Hepatocyte (in vitro differentiated cells): ENCODE data around the gene FDXACB1. TPM values are rescaled to one million over a fixed set of nuclear protein-coding genes. Genes with fewer than 3 reads are reported as not detected.

Source experiments
- DNase-seq: peaks from one replicate; pipeline ENCODE4 v3.0.0-alpha.2; 2016; ENCODE audit warnings: low spot score
- H2AFZ ChIP-seq: fragments of 200-600 bp; sonication (generic); 2 replicates; pipeline ENCODE4 v1.6.0; 2016; ENCODE audit warnings: antibody characterized with exemption, mild to moderate bottlenecking
- H3K27ac ChIP-seq: fragments of 200-600 bp; sonication (generic); 2 replicates; pipeline ENCODE4 v1.5.1; 2016; ENCODE audit warnings: mild to moderate bottlenecking
- H3K27me3 ChIP-seq: fragments of 200-600 bp; sonication (generic); 2 replicates; pipeline ENCODE4 v1.6.1; 2016
- H3K36me3 ChIP-seq: fragments of 200-600 bp; sonication (generic); replicated peaks from 2 replicates; pipeline ENCODE4 v1.5.1; 2016; ENCODE audit warnings: low read depth; ENCODE audit not compliant: insufficient read depth
- H3K4me1 ChIP-seq: fragments of 200-600 bp; sonication (generic); 2 replicates; pipeline ENCODE4 v1.5.1; 2016; ENCODE audit warnings: mild to moderate bottlenecking, moderate library complexity; ENCODE audit not compliant: insufficient read depth
- H3K4me2 ChIP-seq: fragments of 200-600 bp; sonication (generic); 2 replicates; pipeline ENCODE4 v1.6.0; 2016
- H3K4me3 ChIP-seq: fragments of 200-600 bp; sonication (generic); 2 replicates; pipeline ENCODE4 v1.5.1; 2016; ENCODE audit warnings: mild to moderate bottlenecking
- H3K79me2 ChIP-seq: fragments of 200-600 bp; sonication (generic); 2 replicates; pipeline ENCODE4 v1.6.0; 2017; ENCODE audit warnings: mild to moderate bottlenecking
- H3K9me2 ChIP-seq: fragments of 200-600 bp; sonication (generic); replicated peaks from 2 replicates; pipeline ENCODE4 v1.6.0; 2017; ENCODE audit warnings: mild to moderate bottlenecking; ENCODE audit not compliant: insufficient read depth
- H3K9me3 ChIP-seq: fragments of 200-600 bp; sonication (generic); 2 replicates; pipeline ENCODE4 v1.5.1; 2016; ENCODE audit warnings: low read depth, mild to moderate bottlenecking
- H4K20me1 ChIP-seq: fragments of 200-600 bp; sonication (generic); 2 replicates; pipeline ENCODE4 v1.6.0; 2016; ENCODE audit warnings: mild to moderate bottlenecking; ENCODE audit not compliant: insufficient read depth, poor library complexity, severe bottlenecking
- EZH2 ChIP-seq: fragments of 200-600 bp; sonication (generic); IDR thresholded peaks from 2 replicates; pipeline ENCODE4 v1.6.1; 2016; ENCODE audit warnings: antibody characterized with exemption, mild to moderate bottlenecking, borderline replicate concordance
- EZH2phosphoT487 ChIP-seq: fragments of 200-600 bp; sonication (generic); IDR thresholded peaks from one replicate; pipeline ENCODE4 v1.6.1; 2018; ENCODE audit warnings: antibody characterized with exemption, mild to moderate bottlenecking, low read depth, moderate library complexity; ENCODE audit not compliant: unreplicated experiment, severe bottlenecking
- WGBS: methylation state at CpG from one replicate; pipeline ENCODE4 v1.1.6; 2016; ENCODE audit warnings: low lambda C conversion rate; ENCODE audit errors: missing lambda C conversion rate; 5-methylcytosine and 5-hydroxymethylcytosine counted together
- polyA plus RNA-seq: library from polyadenylated mRNA; unstranded; fragments of >200 nt; fragmentation: Nextera tagmentation; extraction: Ambion mirVana; gene quantifications from 2 replicates; pipeline ENCODE4 v1.2.1, GENCODE V29; 2016
- total RNA-seq: library from RNA; depleted of rRNA; stranded (reverse); fragments of >200 nt; gene quantifications from 2 replicates; pipeline ENCODE4 v1.2.3, GENCODE V29; 2014
- TF ChIP-seq, protein P1 (sequence below): fragments of 200-600 bp; sonication (generic); IDR thresholded peaks from 2 replicates; pipeline ENCODE4 v1.5.1; 2016; ENCODE audit warnings: antibody characterized with exemption, mild to moderate bottlenecking; ENCODE audit not compliant: poor library complexity

Gene FDXACB1
- total and polyA plus RNA-seq, 2 experiments from 2014 or later = 0.64 to 2.3 TPM

DNA sequence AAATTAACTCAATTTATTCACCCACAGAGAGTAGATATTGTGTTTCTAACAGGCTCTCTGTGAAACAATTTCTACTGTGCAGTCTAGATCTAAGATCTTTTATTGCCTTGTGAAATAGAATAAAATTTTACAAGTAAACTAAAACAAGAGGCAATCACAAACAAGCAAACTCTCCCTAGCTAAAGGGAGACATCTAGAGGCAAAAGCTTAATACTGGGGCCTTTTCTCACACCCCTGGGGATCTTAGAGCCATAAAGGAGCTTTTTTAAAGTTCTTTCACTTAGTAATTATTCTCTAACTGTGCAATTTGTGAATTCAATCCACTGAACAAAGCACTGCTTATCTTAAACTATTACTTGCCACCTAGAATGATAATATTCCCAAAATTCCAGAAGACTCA lies 27.3 kb downstream of the FDXACB1 start:
- Histone ChIP-seq H3K4me1 (no peaks in the 10 kb centered on the region), H3K9me2 (no peaks in the 10 kb centered on the region), H4K20me1 (no peaks in the 10 kb centered on the region), H3K9me3 (no peaks in the 10 kb centered on the region), H3K4me2 (no peak overlapping the region), H3K36me3 (no peaks in the 10 kb centered on the region), H3K4me3 (no peak overlapping the region), H3K27ac (no peak overlapping the region), H3K27me3 (no peaks in the 10 kb centered on the region), H3K79me2 (no peaks in the 10 kb centered on the region), H2AFZ (no peak overlapping the region)
- peak; percentile 14 for DNase-seq
- TF ChIP-seq EZH2phosphoT487 (no peak), EZH2 (no peak)
- TF ChIP-seq, protein P1, sequence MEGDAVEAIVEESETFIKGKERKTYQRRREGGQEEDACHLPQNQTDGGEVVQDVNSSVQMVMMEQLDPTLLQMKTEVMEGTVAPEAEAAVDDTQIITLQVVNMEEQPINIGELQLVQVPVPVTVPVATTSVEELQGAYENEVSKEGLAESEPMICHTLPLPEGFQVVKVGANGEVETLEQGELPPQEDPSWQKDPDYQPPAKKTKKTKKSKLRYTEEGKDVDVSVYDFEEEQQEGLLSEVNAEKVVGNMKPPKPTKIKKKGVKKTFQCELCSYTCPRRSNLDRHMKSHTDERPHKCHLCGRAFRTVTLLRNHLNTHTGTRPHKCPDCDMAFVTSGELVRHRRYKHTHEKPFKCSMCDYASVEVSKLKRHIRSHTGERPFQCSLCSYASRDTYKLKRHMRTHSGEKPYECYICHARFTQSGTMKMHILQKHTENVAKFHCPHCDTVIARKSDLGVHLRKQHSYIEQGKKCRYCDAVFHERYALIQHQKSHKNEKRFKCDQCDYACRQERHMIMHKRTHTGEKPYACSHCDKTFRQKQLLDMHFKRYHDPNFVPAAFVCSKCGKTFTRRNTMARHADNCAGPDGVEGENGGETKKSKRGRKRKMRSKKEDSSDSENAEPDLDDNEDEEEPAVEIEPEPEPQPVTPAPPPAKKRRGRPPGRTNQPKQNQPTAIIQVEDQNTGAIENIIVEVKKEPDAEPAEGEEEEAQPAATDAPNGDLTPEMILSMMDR = peak; percentile 48

DNA sequence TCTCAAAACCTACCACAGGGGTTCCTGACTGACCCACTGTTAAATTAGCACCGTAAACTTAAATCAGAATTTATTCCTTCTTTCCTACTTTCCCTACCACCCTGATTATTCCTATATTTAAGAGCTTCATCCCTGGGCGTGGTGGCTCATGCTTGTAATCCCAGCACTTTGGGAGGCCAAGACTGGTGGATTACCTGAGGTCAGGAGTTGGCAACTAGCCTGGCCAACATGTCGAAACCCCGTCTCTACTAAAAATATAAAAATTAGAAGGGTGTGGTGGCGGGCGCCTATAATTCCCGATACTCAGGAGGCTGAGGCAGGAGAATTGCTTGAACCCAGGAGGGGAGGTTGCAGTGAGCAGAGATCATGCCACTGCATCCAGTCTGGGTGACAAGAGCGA lies 27.9 kb downstream of the FDXACB1 start:
- TF ChIP-seq EZH2 (no peak), EZH2phosphoT487 (no peak)
- TF ChIP-seq, protein P1 = no peak
- no peak overlapping the region for H3K27ac ChIP-seq
- no peaks in the 10 kb centered on the region for H3K27me3 ChIP-seq
- no peaks in the 10 kb centered on the region for H3K79me2 ChIP-seq
- H3K9me3 ChIP-seq = no peaks in the 10 kb centered on the region
- no peaks in the 10 kb centered on the region for H3K4me1 ChIP-seq
- 97% methylated on average over 8 of the region's 8 CpGs for WGBS
- H3K9me2 ChIP-seq = no peaks in the 10 kb centered on the region
- H4K20me1 ChIP-seq = no peaks in the 10 kb centered on the region
- no peak overlapping the region for H3K4me2 ChIP-seq
- no peak for DNase-seq
- no peak overlapping the region for H2AFZ ChIP-seq
- H3K4me3 ChIP-seq = no peak overlapping the region
- H3K36me3 ChIP-seq = no peaks in the 10 kb centered on the region

DNA sequence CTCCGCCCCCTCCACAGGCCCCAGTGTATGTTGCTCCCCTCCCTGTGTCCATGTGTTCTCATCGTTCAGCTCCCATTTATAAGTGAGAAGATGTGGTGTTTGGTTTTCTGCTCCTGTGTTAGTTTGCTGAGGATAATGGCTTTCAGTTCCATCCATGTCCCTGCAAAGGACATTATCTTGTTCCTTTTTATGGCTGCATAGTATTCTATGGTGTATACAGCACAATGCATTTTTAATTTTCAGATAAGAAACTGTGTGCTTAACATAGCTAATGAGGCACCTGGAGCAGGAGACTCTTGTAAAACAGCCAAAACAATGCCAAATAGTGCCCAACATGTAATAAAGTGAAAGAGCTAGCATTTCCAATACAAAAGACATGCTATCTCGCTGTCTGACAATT lies 29.3 kb downstream of the FDXACB1 start:
- no peak overlapping the region for H3K4me3 ChIP-seq
- no peak overlapping the region for H2AFZ ChIP-seq
- no peaks in the 10 kb centered on the region for H3K9me3 ChIP-seq
- no peaks in the 10 kb centered on the region for H3K27me3 ChIP-seq
- no peak for DNase-seq
- no peaks in the 10 kb centered on the region for H4K20me1 ChIP-seq
- no peaks in the 10 kb centered on the region for H3K9me2 ChIP-seq
- TF ChIP-seq EZH2 = no peak
- TF ChIP-seq, protein P1 = no peak
- no peak for TF ChIP-seq EZH2phosphoT487
- whole genome bisulfite sequencing = 100% methylated on average over 2 of the region's 3 CpGs
- no peaks in the 10 kb centered on the region for H3K36me3 ChIP-seq
- no peak overlapping the region for H3K27ac ChIP-seq
- no peak overlapping the region for H3K4me2 ChIP-seq
- no peaks in the 10 kb centered on the region for H3K79me2 ChIP-seq
- H3K4me1 ChIP-seq = no peaks in the 10 kb centered on the region

DNA sequence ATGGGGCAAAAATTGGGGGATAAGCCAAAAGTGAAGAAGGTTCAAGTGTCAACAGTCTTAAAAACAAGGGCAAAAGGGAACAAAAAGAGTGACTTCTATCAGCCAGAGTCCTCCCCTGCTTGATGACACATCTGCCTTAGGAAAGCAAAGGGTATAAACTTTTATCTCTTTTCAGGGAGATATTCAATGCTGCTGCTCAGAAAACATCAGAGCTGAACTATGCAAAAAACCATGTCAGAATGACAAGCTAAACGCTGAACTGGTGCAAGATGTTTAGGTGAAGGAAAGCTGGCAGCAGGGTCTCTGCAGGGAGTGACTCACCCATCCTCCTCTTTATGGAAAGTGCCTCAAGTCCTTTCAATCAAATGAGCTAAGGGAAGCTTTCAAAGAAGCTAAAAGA lies 32.3 kb downstream of the FDXACB1 start:
- no peak overlapping the region for H2AFZ ChIP-seq
- H3K9me3 ChIP-seq = no peaks in the 10 kb centered on the region
- WGBS = 33% methylated on average over 1 of the region's 1 CpG
- H4K20me1 ChIP-seq = no peaks in the 10 kb centered on the region
- no peaks in the 10 kb centered on the region for H3K36me3 ChIP-seq
- H3K4me2 ChIP-seq = no peak overlapping the region
- no peaks in the 10 kb centered on the region for H3K9me2 ChIP-seq
- TF ChIP-seq EZH2 (no peak), EZH2phosphoT487 (no peak)
- TF ChIP-seq, protein P1 = no peak
- no peak overlapping the region for H3K4me3 ChIP-seq
- no peaks in the 10 kb centered on the region for H3K4me1 ChIP-seq
- peak overlapping the region; percentile 62 for H3K27ac ChIP-seq
- peak; percentile 15 for DNase-seq
- no peaks in the 10 kb centered on the region for H3K79me2 ChIP-seq
- H3K27me3 ChIP-seq = no peaks in the 10 kb centered on the region
